Left ventricle myocardium inferior (tissue), 1 donor: ENCODE data around the gene TBX2. TPM values are rescaled to one million over a fixed set of nuclear protein-coding genes. Genes with fewer than 3 reads are reported as not detected.

Source experiments
- DNase-seq: peaks from one replicate; pipeline ENCODE4 v3.0.0-alpha.2; 2020
- H3K27ac ChIP-seq: fragments of 200-600 bp; replicated peaks from 2 replicates; pipeline ENCODE4 v1.8.0; 2021
- H3K27me3 ChIP-seq: fragments of 200-600 bp; 2 replicates; pipeline ENCODE4 v1.8.0; 2021; ENCODE audit warnings: low read depth
- H3K36me3 ChIP-seq: fragments of 200-600 bp; 2 replicates; pipeline ENCODE4 v1.8.0; 2021
- H3K4me1 ChIP-seq: fragments of 200-600 bp; 2 replicates; pipeline ENCODE4 v1.8.0; 2021
- H3K4me3 ChIP-seq: fragments of 200-600 bp; 2 replicates; pipeline ENCODE4 v1.8.0; 2021; ENCODE audit warnings: mild to moderate bottlenecking, moderate library complexity
- H3K9me3 ChIP-seq: fragments of 200-600 bp; replicated peaks from 2 replicates; pipeline ENCODE4 v1.8.0; 2021
- CTCF ChIP-seq: fragments of 200-600 bp; IDR thresholded peaks from 2 replicates; pipeline ENCODE4 v1.8.0; 2021; ENCODE audit warnings: antibody characterized with exemption, mild to moderate bottlenecking, borderline replicate concordance
- intact Hi-C: fragments of 100-400 bp; cut with micrococcal nuclease; formaldehyde crosslinking; loops from one replicate; pipeline ENCODE4 v1.11.0; 2022
- total RNA-seq: library from RNA; stranded (reverse); fragmentation: NEBNext Ultra II Directional; extraction: Animal tissue kit (Norgen Biotek cat#: 25700); gene quantifications from one replicate; pipeline ENCODE4 v1.2.1, GENCODE V29; 2021
- donor health status: DM: no; HTN: yes; CAD: no; lungs with severe emphysema.

TBX2 gene
- total RNA-seq, 1 donor from 2014 or later = 8.2 TPM

- H3K9me3 ChIP-seq = no peaks in the 10 kb centered on the region
- no peak for TF ChIP-seq CTCF
- no peak for DNase-seq
- H3K4me3 ChIP-seq = no peak overlapping the region
- H3K27me3 ChIP-seq = peaks cover 19% of the 10 kb centered on the region
- H3K36me3 ChIP-seq = no peaks in the 10 kb centered on the region
- intact Hi-C loops = no loop called here
- H3K27ac ChIP-seq = peak overlapping the region; percentile 62
- peaks cover 14% of the 10 kb centered on the region for H3K4me1 ChIP-seq
These were observed 10.9 kb upstream of the TBX2 start for GRCh38 chr17:61388561-61389356.

GRCh38 chr17:61389670-61390478 is 9.8 kb upstream of the TBX2 start:
- Histone ChIP-seq H3K4me3 (peak overlapping the region; percentile 34), H3K27me3 (peaks cover 20% of the 10 kb centered on the region), H3K27ac (peak overlapping the region; percentile 62), H3K9me3 (no peaks in the 10 kb centered on the region), H3K4me1 (peaks cover 9% of the 10 kb centered on the region), H3K36me3 (no peaks in the 10 kb centered on the region)
- TF ChIP-seq CTCF = peak; percentile 89
- intact Hi-C loops = no loop called here
- no peak for DNase-seq

- no peaks in the 10 kb centered on the region for H3K36me3 ChIP-seq
- H3K9me3 ChIP-seq = no peaks in the 10 kb centered on the region
- no peak for TF ChIP-seq CTCF
- peaks cover 26% of the 10 kb centered on the region for H3K27me3 ChIP-seq
- DNase-seq = no peak
- intact Hi-C loops = no loop called here
- peak overlapping the region; percentile 62 for H3K27ac ChIP-seq
- H3K4me3 ChIP-seq = no peak overlapping the region
- peaks cover 9% of the 10 kb centered on the region for H3K4me1 ChIP-seq
These were observed 9.2 kb upstream of the TBX2 start for GRCh38 chr17:61390479-61390791.

- Histone ChIP-seq H3K4me1 (peaks cover 19% of the 10 kb centered on the region), H3K27me3 (peaks cover 39% of the 10 kb centered on the region), H3K9me3 (no peaks in the 10 kb centered on the region), H3K27ac (peak overlapping the region; percentile 62), H3K4me3 (no peak overlapping the region), H3K36me3 (no peaks in the 10 kb centered on the region)
- TF ChIP-seq CTCF = no peak
- no peak for DNase-seq
- intact Hi-C loops = no loop called here
These were observed 7.9 kb upstream of the TBX2 start for GRCh38 chr17:61391595-61392291.

- TF ChIP-seq CTCF = no peak
- Histone ChIP-seq H3K27ac (no peak overlapping the region), H3K4me1 (peaks cover 29% of the 10 kb centered on the region), H3K4me3 (no peak overlapping the region), H3K27me3 (peaks cover 45% of the 10 kb centered on the region), H3K36me3 (no peaks in the 10 kb centered on the region), H3K9me3 (no peaks in the 10 kb centered on the region)
- DNase-seq = no peak
- intact Hi-C loops = no loop called here
These were observed 7.0 kb upstream of the TBX2 start for GRCh38 chr17:61392679-61393078.
